Fibroblast of peridontal ligament (primary cell): ENCODE data around the gene C5orf52.
"Not testable (repeated sequence)": the region's sequence is repeated elsewhere in the genome, so short reads cannot be mapped to it uniquely, and the experiment has no call there.

Experiments
- DNase-seq: peaks from one replicate; pipeline ENCODE4 v3.0.0-alpha.2; 2010; ENCODE audit errors: extremely low read depth

Gene C5orf52

GRCh38 chr5:157722895-157723294 lies 51.6 kb downstream of the C5orf52 start:
- not testable (repeated sequence) for DNase-seq

DNA sequence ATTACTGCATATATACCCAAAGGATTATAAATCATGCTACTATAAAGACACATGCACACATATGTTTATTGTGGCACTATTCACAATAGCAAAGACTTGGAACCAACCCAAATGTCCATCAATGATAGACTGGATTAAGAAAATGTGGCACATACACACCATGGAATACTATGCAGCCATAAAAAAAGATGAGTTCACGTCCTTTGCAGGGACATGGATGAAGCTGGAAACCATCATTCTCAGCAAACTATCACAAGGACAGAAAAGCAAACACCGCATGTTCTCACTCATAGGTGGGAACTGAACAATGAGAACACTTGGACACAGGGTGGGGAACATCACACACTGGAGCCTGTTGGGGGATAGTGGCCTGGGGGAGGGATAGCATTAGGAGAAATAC lies 55.3 kb downstream of the C5orf52 start:
- DNase-seq: not testable (repeated sequence)

GRCh38 chr5:157727858-157728257 lies 56.5 kb downstream of the C5orf52 start:
- not testable (repeated sequence) for DNase-seq
